GM03348 (cell line): Measurements from ENCODE around the gene UGT1A4.
"Not testable (repeated sequence)": the region's sequence is repeated elsewhere in the genome, so short reads cannot be mapped to it uniquely, and the experiment has no call there.

ENCODE experiments used
- DNase-seq: peaks from one replicate; pipeline ENCODE4 v3.0.0; 2012; ENCODE audit warnings: low spot score

UGT1A4 gene

GRCh38 chr2:233700028-233700635, 18.4 kb upstream of the UGT1A4 start:
- peak; percentile 17 for DNase-seq

GRCh38 chr2:233700842-233701241, 17.7 kb upstream of the UGT1A4 start:
- not testable (repeated sequence) for DNase-seq

- no peak for DNase-seq
Observed at GRCh38 chr2:233702238-233702637, 16.3 kb upstream of the UGT1A4 start.

GRCh38 chr2:233705911-233706506, 12.5 kb upstream of the UGT1A4 start:
- DNase-seq, result peak; percentile 19

- peak; percentile 32 for DNase-seq
Observed at GRCh38 chr2:233706720-233707119, 11.8 kb upstream of the UGT1A4 start.

GRCh38 chr2:233707940-233708644, 10.4 kb upstream of the UGT1A4 start:
- DNase-seq, result peak; percentile 16

GRCh38 chr2:233708942-233709341, 9.6 kb upstream of the UGT1A4 start:
- DNase-seq, result no peak

GRCh38 chr2:233711312-233712008, 7.1 kb upstream of the UGT1A4 start:
- DNase-seq, result peak; percentile 89

GRCh38 chr2:233712611-233713261, 5.8 kb upstream of the UGT1A4 start, which contains the start of gene UGT1A5:
Gene UGT1A5 (plus strand): TSS chr2:233712907. CDS start chr2:233712992, 85 bp downstream.
- no peak for DNase-seq

- no peak for DNase-seq
Observed at GRCh38 chr2:233713262-233713615, 5.3 kb upstream of the UGT1A4 start.

GRCh38 chr2:233714121-233714520, 4.4 kb upstream of the UGT1A4 start:
- DNase-seq, result no peak

- DNase-seq, result no peak
Observed at GRCh38 chr2:233728723-233729301, 10.3 kb downstream of the UGT1A4 start, which contains the start of gene UGT1A3. Gene UGT1A3 (plus strand): TSS chr2:233729042. CDS start chr2:233729127, 85 bp downstream.

- DNase-seq, result not testable (repeated sequence)
Observed at GRCh38 chr2:233736868-233737653, 18.5 kb downstream of the UGT1A4 start.

GRCh38 chr2:233740870-233741269, 22.3 kb downstream of the UGT1A4 start:
- no peak for DNase-seq

- DNase-seq, result no peak
Observed at GRCh38 chr2:233743464-233744259, 25.1 kb downstream of the UGT1A4 start.

GRCh38 chr2:233745073-233745755, 26.7 kb downstream of the UGT1A4 start:
- no peak for DNase-seq

GRCh38 chr2:233745838-233746237, 27.3 kb downstream of the UGT1A4 start:
- DNase-seq, result not testable (repeated sequence)

- no peak for DNase-seq
Observed at GRCh38 chr2:233746475-233747282, 28.1 kb downstream of the UGT1A4 start.

GRCh38 chr2:233747283-233747544, 28.7 kb downstream of the UGT1A4 start:
- no peak for DNase-seq
